Measurements from ENCODE around the gene PSMG1.

Gene PSMG1

GRCh38 chr21:39185157-39185556 lies 1.9 kb upstream of the PSMG1 start:
- Histone ChIP-seq H3K4me3 (ENCODE audit: low read depth, low read length) (no peak overlapping the region), H3K27ac (no peak overlapping the region), H3K9me3 (ENCODE audit: control insufficient read depth, low read length) (no peaks in the 10 kb centered on the region), H3K9ac (no peak overlapping the region), H3K4me1 (peaks cover 4% of the 10 kb centered on the region), H2AFZ (no peak overlapping the region), H3K4me2 (ENCODE audit: low read length) (no peak overlapping the region), H3K36me3 (ENCODE audit: control insufficient read depth, insufficient read depth, low read length) (no peaks in the 10 kb centered on the region), H3K79me2 (no peaks in the 10 kb centered on the region), H3K27me3 (ENCODE audit: control insufficient read depth, insufficient read depth, low read length) (no peaks in the 10 kb centered on the region)
- TF ChIP-seq, protein P1, sequence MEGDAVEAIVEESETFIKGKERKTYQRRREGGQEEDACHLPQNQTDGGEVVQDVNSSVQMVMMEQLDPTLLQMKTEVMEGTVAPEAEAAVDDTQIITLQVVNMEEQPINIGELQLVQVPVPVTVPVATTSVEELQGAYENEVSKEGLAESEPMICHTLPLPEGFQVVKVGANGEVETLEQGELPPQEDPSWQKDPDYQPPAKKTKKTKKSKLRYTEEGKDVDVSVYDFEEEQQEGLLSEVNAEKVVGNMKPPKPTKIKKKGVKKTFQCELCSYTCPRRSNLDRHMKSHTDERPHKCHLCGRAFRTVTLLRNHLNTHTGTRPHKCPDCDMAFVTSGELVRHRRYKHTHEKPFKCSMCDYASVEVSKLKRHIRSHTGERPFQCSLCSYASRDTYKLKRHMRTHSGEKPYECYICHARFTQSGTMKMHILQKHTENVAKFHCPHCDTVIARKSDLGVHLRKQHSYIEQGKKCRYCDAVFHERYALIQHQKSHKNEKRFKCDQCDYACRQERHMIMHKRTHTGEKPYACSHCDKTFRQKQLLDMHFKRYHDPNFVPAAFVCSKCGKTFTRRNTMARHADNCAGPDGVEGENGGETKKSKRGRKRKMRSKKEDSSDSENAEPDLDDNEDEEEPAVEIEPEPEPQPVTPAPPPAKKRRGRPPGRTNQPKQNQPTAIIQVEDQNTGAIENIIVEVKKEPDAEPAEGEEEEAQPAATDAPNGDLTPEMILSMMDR (IDR thresholded peaks at IDR 0.05), result no peak

DNA sequence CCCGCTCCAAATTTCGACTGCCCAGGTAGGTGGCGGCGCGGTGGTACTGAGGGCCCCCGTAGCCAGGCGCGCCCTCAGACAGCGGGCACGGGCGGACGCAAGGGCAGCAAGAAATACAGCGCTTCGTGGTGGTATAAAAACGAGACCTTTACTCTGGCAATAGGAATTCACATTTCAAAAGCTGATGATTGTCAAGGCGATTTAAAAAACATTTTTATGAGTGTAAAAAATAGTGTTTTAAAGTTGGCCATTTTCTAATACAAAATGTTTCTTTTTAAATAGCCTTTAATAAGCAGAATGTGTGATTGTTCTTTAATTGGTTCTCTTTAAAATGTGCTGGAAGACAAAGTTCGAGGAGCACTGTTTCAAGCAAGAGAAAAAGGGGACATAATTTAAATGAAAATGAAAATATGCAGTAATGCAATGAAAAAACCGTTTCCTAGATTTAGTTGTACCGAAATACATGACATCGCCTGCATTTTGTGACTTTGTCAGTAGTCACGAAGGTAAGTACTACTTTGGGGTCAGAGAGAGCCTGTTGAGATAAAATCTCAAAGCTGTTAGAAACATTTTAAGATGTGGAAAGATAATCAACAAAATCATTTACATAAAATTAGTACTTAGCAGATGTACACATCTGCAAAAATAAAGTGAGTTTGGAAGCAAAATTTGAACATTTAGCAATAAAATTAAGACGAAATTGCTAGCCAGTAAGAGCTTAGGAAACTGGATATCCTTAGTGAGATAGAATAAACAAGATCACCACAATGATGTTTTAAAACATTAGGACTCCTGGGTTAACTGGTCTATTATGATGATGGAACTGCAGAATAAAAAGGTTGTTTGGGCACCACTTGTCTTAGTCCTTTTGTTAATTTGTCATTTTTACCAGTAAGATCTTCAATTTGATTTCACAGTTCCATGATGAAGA lies 1.1 kb upstream of the PSMG1 start:
- H3K4me1 ChIP-seq, result peaks cover 4% of the 10 kb centered on the region
- H3K79me2 ChIP-seq, result no peaks in the 10 kb centered on the region
- no peaks in the 10 kb centered on the region for H3K9me3 ChIP-seq (ENCODE audit: control insufficient read depth, low read length)
- H3K36me3 ChIP-seq (ENCODE audit: control insufficient read depth, insufficient read depth, low read length), result no peaks in the 10 kb centered on the region
- peak overlapping the region; percentile 80 for H3K4me3 ChIP-seq (ENCODE audit: low read depth, low read length)
- peak overlapping the region; percentile 53 for H3K9ac ChIP-seq
- H2AFZ ChIP-seq, result peak overlapping the region; percentile 87
- TF ChIP-seq, protein P1 (IDR thresholded peaks at IDR 0.05), result no peak
- H3K27ac ChIP-seq, result peak overlapping the region; percentile 90
- no peaks in the 10 kb centered on the region for H3K27me3 ChIP-seq (ENCODE audit: control insufficient read depth, insufficient read depth, low read length)
- peak overlapping the region; percentile 93 for H3K4me2 ChIP-seq (ENCODE audit: low read length)

DNA sequence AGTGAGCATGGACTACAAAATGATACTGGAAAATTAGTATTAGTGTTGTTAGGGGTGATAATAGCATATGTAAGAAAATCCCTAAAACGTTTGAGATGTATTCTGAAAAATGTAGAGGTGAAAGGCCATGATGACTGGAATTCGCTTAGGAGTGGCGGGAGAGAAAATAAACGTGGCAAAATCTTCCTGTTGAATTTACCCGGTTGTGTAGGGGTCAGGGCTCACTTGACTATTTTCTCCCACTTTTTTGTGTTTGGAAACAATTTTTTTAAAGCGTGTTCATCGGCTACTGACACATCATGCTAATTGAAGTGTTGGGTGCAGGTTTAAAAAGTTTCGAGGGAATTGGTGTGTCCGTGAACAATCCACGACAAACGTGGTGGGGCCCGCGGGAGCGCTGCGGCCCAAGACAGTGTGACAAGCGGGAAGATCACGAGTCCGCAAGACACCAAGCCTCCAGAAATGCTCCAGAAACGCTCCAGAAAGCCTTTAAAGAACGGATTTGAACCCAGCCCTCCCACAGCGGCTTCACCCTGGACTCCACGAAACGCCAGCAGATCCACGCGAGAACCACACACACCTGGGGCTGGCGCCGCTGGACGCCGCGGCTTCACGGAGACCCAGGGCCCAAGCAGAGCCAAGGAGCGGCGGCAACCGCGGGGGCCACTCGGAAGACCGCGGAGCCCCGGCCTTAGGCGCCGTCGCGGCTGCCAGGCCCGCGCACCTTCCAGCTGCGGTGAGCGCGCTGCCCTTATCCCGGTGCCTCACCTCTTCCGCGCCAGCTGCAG lies 573 bp downstream of the PSMG1 start:
- H3K4me1 ChIP-seq, result peaks cover 4% of the 10 kb centered on the region
- peak overlapping the region; percentile 80 for H3K4me3 ChIP-seq (ENCODE audit: low read depth, low read length)
- H3K9me3 ChIP-seq (ENCODE audit: control insufficient read depth, low read length), result no peaks in the 10 kb centered on the region
- TF ChIP-seq, protein P1 (IDR thresholded peaks at IDR 0.05), result no peak
- H2AFZ ChIP-seq, result peak overlapping the region; percentile 87
- peak overlapping the region; percentile 46 for H3K9ac ChIP-seq
- H3K4me2 ChIP-seq (ENCODE audit: low read length), result peak overlapping the region; percentile 93
- H3K79me2 ChIP-seq, result no peaks in the 10 kb centered on the region
- peak overlapping the region; percentile 90 for H3K27ac ChIP-seq
- H3K27me3 ChIP-seq (ENCODE audit: control insufficient read depth, insufficient read depth, low read length), result no peaks in the 10 kb centered on the region
- H3K36me3 ChIP-seq (ENCODE audit: control insufficient read depth, insufficient read depth, low read length), result no peaks in the 10 kb centered on the region

DNA sequence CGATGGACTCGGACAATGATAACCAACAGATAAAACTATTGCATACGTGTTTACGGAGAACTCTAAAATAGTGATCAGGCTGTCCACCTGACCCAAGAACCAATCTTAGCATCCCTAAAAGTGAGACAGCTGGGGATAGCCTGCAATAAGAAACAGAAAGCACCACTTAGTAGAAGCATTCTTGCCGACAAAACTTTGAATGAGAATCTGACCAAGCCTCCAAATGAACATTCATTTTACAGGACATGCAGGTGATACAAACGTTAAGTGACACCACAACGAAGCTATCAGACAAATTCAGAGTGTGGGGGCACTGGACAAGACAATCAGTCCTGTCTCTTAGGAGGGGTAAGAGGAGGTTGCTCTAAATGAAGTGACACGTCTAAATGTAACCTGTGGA lies 1.2 kb downstream of the PSMG1 start:
- no peak overlapping the region for H3K9ac ChIP-seq
- TF ChIP-seq, protein P1 (IDR thresholded peaks at IDR 0.05), result no peak
- H3K27ac ChIP-seq, result no peak overlapping the region

More for the DNA sequence above, 1.2 kb downstream of the PSMG1 start:
- H3K27me3 ChIP-seq (ENCODE audit: control insufficient read depth, insufficient read depth, low read length), result no peaks in the 10 kb centered on the region
- no peaks in the 10 kb centered on the region for H3K79me2 ChIP-seq
- no peak overlapping the region for H2AFZ ChIP-seq
- H3K4me2 ChIP-seq (ENCODE audit: low read length), result peak overlapping the region; percentile 93
- no peaks in the 10 kb centered on the region for H3K36me3 ChIP-seq (ENCODE audit: control insufficient read depth, insufficient read depth, low read length)
- peaks cover 4% of the 10 kb centered on the region for H3K4me1 ChIP-seq
- H3K9me3 ChIP-seq (ENCODE audit: control insufficient read depth, low read length), result no peaks in the 10 kb centered on the region
- peak overlapping the region; percentile 80 for H3K4me3 ChIP-seq (ENCODE audit: low read depth, low read length)

Data from parathyroid adenoma (tissue), 2 donors.